Esophagus squamous epithelium (tissue), 5 donors: ENCODE data around the gene MGAT4C. TPM values are rescaled to one million over a fixed set of nuclear protein-coding genes. Genes with fewer than 3 reads are reported as not detected.
"Not testable (repeated sequence)": the region's sequence is repeated elsewhere in the genome, so short reads cannot be mapped to it uniquely, and the experiment has no call there.

Experiments used
- DNase-seq: peaks from one replicate; lab custom pipeline; 2025; lab: John Stamatoyannopoulos, UW
- H3K27ac ChIP-seq, 4 donors: fragments of 200-600 bp; sonication (generic); one replicate each; pipeline ENCODE4 v1.5.1; 2016 to 2019; ENCODE audit warnings: mild to moderate bottlenecking in 1 of 4
- H3K27me3 ChIP-seq, 4 donors: fragments of 200-600 bp; sonication (generic); 1 replicate in 3 of 4; 2 replicates in 1 of 4; pipeline versions ENCODE4 v1.5.1 to v1.6.0; 2017 to 2021; ENCODE audit warnings: antibody characterized with exemption in 1 of 4
- H3K36me3 ChIP-seq, 3 donors: fragments of 200-600 bp; sonication (generic); one replicate each; pipeline ENCODE4 v1.5.1; 2016 to 2019
- H3K4me1 ChIP-seq, 3 donors: fragments of 200-600 bp; sonication (generic); one replicate each; pipeline ENCODE4 v1.5.1; 2017 to 2019
- H3K4me3 ChIP-seq, 4 donors: fragments of 200-600 bp; sonication (generic); 1 replicate in 3 of 4; 2 replicates in 1 of 4; pipeline ENCODE4 v1.5.1; 2016 to 2019; ENCODE audit warnings: mild to moderate bottlenecking in 2 of 4, moderate library complexity in 1 of 4
- H3K9me3 ChIP-seq, 3 donors: fragments of 200-600 bp; sonication (generic); one replicate each; pipeline ENCODE4 v1.5.1; 2016 to 2019
- CTCF ChIP-seq, 6 experiments: fragments of 450-650 bp in 4 of 6; fragments of 200-600 bp in 2 of 6; sonication (generic) in 2 of 6; IDR thresholded peaks; one replicate each; pipeline ENCODE4 v1.5.1; 2016 to 2019; ENCODE audit warnings: antibody characterized with exemption in 6 of 6, mild to moderate bottlenecking in 4 of 6, moderate library complexity in 4 of 6
- POLR2A ChIP-seq, 4 donors: fragments of 450-650 bp; IDR thresholded peaks; one replicate each; pipeline ENCODE4 v1.6.1; 2017; ENCODE audit warnings: antibody characterized with exemption in 4 of 4, mild to moderate bottlenecking in 4 of 4, moderate library complexity in 3 of 4
- WGBS, 2 donors: methylation state at CpG; one replicate each; pipeline ENCODE4 v1.1.5; 2018; 5-methylcytosine and 5-hydroxymethylcytosine counted together
- intact Hi-C: fragments of 100-400 bp; cut with DNase I; formaldehyde crosslinking; loops from one replicate; pipeline ENCODE4 v1.15.0; 2022
- total RNA-seq, 4 donors: library from RNA; depleted of rRNA; stranded (reverse); fragments of >200 nt; gene quantifications; one replicate each; pipeline ENCODE4 v1.1.0, GENCODE V29; 2016
- donor health status: DM: yes; HTN: yes; CAD: no.

MGAT4C gene
- total RNA-seq, result under 1 TPM in 2 of 4 donors, not detected in 2; under 0.01 TPM

- no peak for TF ChIP-seq CTCF (IDR thresholded peaks at IDR 0.05)
- no peak for TF ChIP-seq POLR2A (IDR thresholded peaks at IDR 0.05)
- Histone ChIP-seq H3K36me3 (no peaks in the 10 kb centered on the region), H3K27ac (no peak within 1 kb of the TSS), H3K4me1 (no peaks in the 10 kb centered on the region), H3K9me3 (no peaks in the 10 kb centered on the region), H3K27me3 (no peaks in the 10 kb centered on the region), H3K4me3 (no peak within 1 kb of the TSS)
- 10 to 30% methylated on average over 3 of the region's 3 CpGs for WGBS, 2 donors
- no peak for DNase-seq
- intact Hi-C loops, result no loop called here
These were observed at the start of gene MGAT4C for GRCh38 chr12:86256163-86256562. Gene MGAT4C (minus strand): TSS chr12:86256391.

- H3K4me3 ChIP-seq, H3K27ac ChIP-seq, H3K4me1 ChIP-seq, H3K36me3 ChIP-seq, intact Hi-C loops, H3K9me3 ChIP-seq, DNase-seq, H3K27me3 ChIP-seq: not testable (repeated sequence)
- no CpG with 5 or more reads among the region's 31 CpGs for WGBS, 2 donors
These were observed 40.2 kb upstream of the MGAT4C start for GRCh38 chr12:86296396-86296795.

- 53% methylated on average over 3 of the region's 3 CpGs for WGBS, 2 donors
- Histone ChIP-seq H3K9me3 (no peaks in the 10 kb centered on the region), H3K4me1 (no peaks in the 10 kb centered on the region), H3K4me3 (no peak overlapping the region), H3K27ac (no peak overlapping the region), H3K27me3 (no peaks in the 10 kb centered on the region), H3K36me3 (no peaks in the 10 kb centered on the region)
- TF ChIP-seq POLR2A (IDR thresholded peaks at IDR 0.05) (no peak), CTCF (IDR thresholded peaks at IDR 0.05) (no peak)
- no peak for DNase-seq
- intact Hi-C loops, result no loop called here
These were observed 37.6 kb upstream of the MGAT4C start for GRCh38 chr12:86293682-86294240.

- intact Hi-C loops, result no loop called here
- Histone ChIP-seq H3K27ac (no peak overlapping the region), H3K9me3 (no peaks in the 10 kb centered on the region), H3K4me1 (no peaks in the 10 kb centered on the region), H3K4me3 (no peak overlapping the region), H3K27me3 (no peaks in the 10 kb centered on the region), H3K36me3 (no peaks in the 10 kb centered on the region)
- no peak for DNase-seq
- TF ChIP-seq CTCF (IDR thresholded peaks at IDR 0.05), result no peak
- no peak for TF ChIP-seq POLR2A (IDR thresholded peaks at IDR 0.05)
- 60 to 64% methylated on average over 3 of the region's 3 CpGs for WGBS, 2 donors
These were observed 36.3 kb upstream of the MGAT4C start for GRCh38 chr12:86292480-86292879.

GRCh38 chr12:86290615-86291014 lies 34.4 kb upstream of the MGAT4C start:
- Histone ChIP-seq H3K36me3 (no peaks in the 10 kb centered on the region), H3K27me3 (no peaks in the 10 kb centered on the region), H3K9me3 (no peaks in the 10 kb centered on the region), H3K4me3 (no peak overlapping the region), H3K27ac (no peak overlapping the region), H3K4me1 (no peaks in the 10 kb centered on the region)
- no peak for DNase-seq
- TF ChIP-seq POLR2A (IDR thresholded peaks at IDR 0.05), result no peak
- no peak for TF ChIP-seq CTCF (IDR thresholded peaks at IDR 0.05)
- intact Hi-C loops, result no loop called here
- WGBS, 2 donors, result 77 to 79% methylated on average over 3 of the region's 3 CpGs

GRCh38 chr12:86286119-86286518 lies 29.9 kb upstream of the MGAT4C start:
- H3K27me3 ChIP-seq, result no peaks in the 10 kb centered on the region
- no peaks in the 10 kb centered on the region for H3K4me1 ChIP-seq
- 37 to 47% methylated on average over 2 of the region's 2 CpGs for WGBS, 2 donors
- H3K4me3 ChIP-seq, result no peak overlapping the region
- TF ChIP-seq POLR2A (IDR thresholded peaks at IDR 0.05) (no peak), CTCF (IDR thresholded peaks at IDR 0.05) (no peak)
- DNase-seq, result no peak
- intact Hi-C loops, result no loop called here
- no peaks in the 10 kb centered on the region for H3K9me3 ChIP-seq
- no peak overlapping the region for H3K27ac ChIP-seq
- H3K36me3 ChIP-seq, result no peaks in the 10 kb centered on the region
